ENCODE results near the gene FOXL2. TPM values are rescaled to one million over a fixed set of nuclear protein-coding genes. Genes with fewer than 3 reads are reported as not detected.
A peak's percentile ranks its signal among the peaks of the same experiment; 100 is the strongest.

FOXL2 gene
- total and polyA plus RNA-seq, 4 donors, result not detected

GRCh38 chr3:138945709-138946662, 951 bp downstream of the FOXL2 start:
- Histone ChIP-seq H3K27me3 (ENCODE audit: control insufficient read depth in 4 of 4, insufficient read depth in 4 of 4, low read length in 3 of 4) (peaks cover 16 to 36% (median 29%) of the 10 kb centered on the region in 4 donors), H3K4me3 (ENCODE audit: low read depth in 1 of 3, low read length in 3 of 3) (peak overlapping the region in 2 of 3 donors; percentile 19 to 41), H3K4me1 (ENCODE audit: control insufficient read depth in 4 of 4, insufficient read depth in 4 of 4, low read length in 3 of 4) (peaks cover 26 to 37% (median 29%) of the 10 kb centered on the region in 4 donors), H3K9ac (ENCODE audit: low read depth in 1 of 2, low read length in 2 of 2) (no peak overlapping the region), H3K9me3 (ENCODE audit: control insufficient read depth in 4 of 4, low read length in 3 of 4) (no peaks in the 10 kb centered on the region), H3K27ac (ENCODE audit: low read depth in 1 of 2, low read length in 2 of 2) (no peak overlapping the region), H3K36me3 (ENCODE audit: control insufficient read depth in 4 of 4, insufficient read depth in 3 of 4, low read depth in 1 of 4, low read length in 3 of 4) (no peaks in the 10 kb centered on the region)
- DNase-seq (ENCODE audit: low spot score), result no peak
- 4% methylated on average over 120 of the region's 120 CpGs for WGBS
- no peak for TF ChIP-seq GABPA (IDR thresholded peaks at IDR 0.05 in 1 of 2, conservative IDR thresholded peaks at IDR 0.05 in 1 of 2)
- TF ChIP-seq CTCF (IDR thresholded peaks at IDR 0.05; ENCODE audit: low read depth, low read length, missing input control), result peak; percentile 5
- TF ChIP-seq, protein P1, sequence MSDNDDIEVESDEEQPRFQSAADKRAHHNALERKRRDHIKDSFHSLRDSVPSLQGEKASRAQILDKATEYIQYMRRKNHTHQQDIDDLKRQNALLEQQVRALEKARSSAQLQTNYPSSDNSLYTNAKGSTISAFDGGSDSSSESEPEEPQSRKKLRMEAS (IDR thresholded peaks at IDR 0.05), result no peak

- TF ChIP-seq, protein P1 (IDR thresholded peaks at IDR 0.05), result no peak
- no peak for TF ChIP-seq FOXA2 (IDR thresholded peaks at IDR 0.05)
- no peak for TF ChIP-seq YY1 (IDR thresholded peaks at IDR 0.05)
- no peak for TF ChIP-seq NR2F2 (IDR thresholded peaks at IDR 0.05)
- no peak for TF ChIP-seq HNF4A (conservative IDR thresholded peaks at IDR 0.05)
- no peak for TF ChIP-seq RXRA (IDR thresholded peaks at IDR 0.05)
- TF ChIP-seq JUND (IDR thresholded peaks at IDR 0.05), result no peak
- TF ChIP-seq RAD21 (IDR thresholded peaks at IDR 0.05), result no peak
- TF ChIP-seq HNF4G (IDR thresholded peaks at IDR 0.05), result no peak
- no peak for TF ChIP-seq SP1 (IDR thresholded peaks at IDR 0.05)
- H3K4me1 ChIP-seq (ENCODE audit: control insufficient read depth in 4 of 4, insufficient read depth in 4 of 4, low read length in 3 of 4), result peaks cover 26 to 34% (median 28%) of the 10 kb centered on the region in 4 donors
- H3K27me3 ChIP-seq (ENCODE audit: control insufficient read depth in 4 of 4, insufficient read depth in 4 of 4, low read length in 3 of 4), result peaks cover 16 to 37% (median 28%) of the 10 kb centered on the region in 4 donors
- H3K36me3 ChIP-seq (ENCODE audit: control insufficient read depth in 4 of 4, insufficient read depth in 3 of 4, low read depth in 1 of 4, low read length in 3 of 4), result no peaks in the 10 kb centered on the region
- no peaks in the 10 kb centered on the region for H3K9me3 ChIP-seq (ENCODE audit: control insufficient read depth in 4 of 4, low read length in 3 of 4)
- WGBS, result 5% methylated on average over 80 of the region's 80 CpGs
- H3K4me3 ChIP-seq (ENCODE audit: low read depth in 1 of 3, low read length in 3 of 3), result peak overlapping the region in 1 of 3 donors; percentile 41
- H3K27ac ChIP-seq (ENCODE audit: low read depth in 1 of 2, low read length in 2 of 2), result no peak overlapping the region
- no peak overlapping the region for H3K9ac ChIP-seq (ENCODE audit: low read depth in 1 of 2, low read length in 2 of 2)
- no peak for DNase-seq (ENCODE audit: low spot score)
Observed at GRCh38 chr3:138944929-138945708, 1.8 kb downstream of the FOXL2 start.

DNA sequence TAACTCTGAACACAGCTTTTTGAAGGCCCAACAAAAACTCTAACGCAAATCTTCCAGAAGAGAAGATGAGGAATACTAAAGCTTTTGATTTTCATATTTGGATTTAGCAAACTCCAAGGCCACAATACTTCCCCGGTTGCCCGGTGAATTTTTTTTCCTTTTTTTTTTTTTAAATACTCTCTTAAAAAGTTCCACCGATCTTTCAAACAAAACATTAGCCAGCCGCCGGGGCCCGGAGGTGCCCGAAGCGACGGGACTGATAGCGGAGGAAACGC, 2.3 kb downstream of the FOXL2 start:
- peaks cover 21 to 32% (median 25%) of the 10 kb centered on the region in 4 donors for H3K4me1 ChIP-seq (ENCODE audit: control insufficient read depth in 4 of 4, insufficient read depth in 4 of 4, low read length in 3 of 4)
- H3K9ac ChIP-seq (ENCODE audit: low read depth in 1 of 2, low read length in 2 of 2), result no peak overlapping the region
- no peaks in the 10 kb centered on the region for H3K9me3 ChIP-seq (ENCODE audit: control insufficient read depth in 4 of 4, low read length in 3 of 4)
- WGBS, result 10% methylated on average over 12 of the region's 12 CpGs
- TF ChIP-seq, protein P1 (IDR thresholded peaks at IDR 0.05), result no peak
- TF ChIP-seq YY1 (IDR thresholded peaks at IDR 0.05) (no peak), CTCF (IDR thresholded peaks at IDR 0.05; ENCODE audit: low read depth, low read length, missing input control) (no peak)
- DNase-seq (ENCODE audit: low spot score), result no peak
- no peak overlapping the region for H3K27ac ChIP-seq (ENCODE audit: low read depth in 1 of 2, low read length in 2 of 2)
- H3K4me3 ChIP-seq (ENCODE audit: low read depth in 1 of 3, low read length in 3 of 3), result peak overlapping the region in 1 of 3 donors; percentile 41
- peaks cover 16 to 40% (median 28%) of the 10 kb centered on the region in 4 donors for H3K27me3 ChIP-seq (ENCODE audit: control insufficient read depth in 4 of 4, insufficient read depth in 4 of 4, low read length in 3 of 4)
- H3K36me3 ChIP-seq (ENCODE audit: control insufficient read depth in 4 of 4, insufficient read depth in 3 of 4, low read depth in 1 of 4, low read length in 3 of 4), result no peaks in the 10 kb centered on the region

Measured in liver (tissue), 9 donors.